ENCODE measurements around the gene GNAI1. TPM values are rescaled to one million over a fixed set of nuclear protein-coding genes. Genes with fewer than 3 reads are reported as not detected.

Gene GNAI1
- 1 to 10 TPM; 1.7 to 2.8 TPM for total RNA-seq

DNA sequence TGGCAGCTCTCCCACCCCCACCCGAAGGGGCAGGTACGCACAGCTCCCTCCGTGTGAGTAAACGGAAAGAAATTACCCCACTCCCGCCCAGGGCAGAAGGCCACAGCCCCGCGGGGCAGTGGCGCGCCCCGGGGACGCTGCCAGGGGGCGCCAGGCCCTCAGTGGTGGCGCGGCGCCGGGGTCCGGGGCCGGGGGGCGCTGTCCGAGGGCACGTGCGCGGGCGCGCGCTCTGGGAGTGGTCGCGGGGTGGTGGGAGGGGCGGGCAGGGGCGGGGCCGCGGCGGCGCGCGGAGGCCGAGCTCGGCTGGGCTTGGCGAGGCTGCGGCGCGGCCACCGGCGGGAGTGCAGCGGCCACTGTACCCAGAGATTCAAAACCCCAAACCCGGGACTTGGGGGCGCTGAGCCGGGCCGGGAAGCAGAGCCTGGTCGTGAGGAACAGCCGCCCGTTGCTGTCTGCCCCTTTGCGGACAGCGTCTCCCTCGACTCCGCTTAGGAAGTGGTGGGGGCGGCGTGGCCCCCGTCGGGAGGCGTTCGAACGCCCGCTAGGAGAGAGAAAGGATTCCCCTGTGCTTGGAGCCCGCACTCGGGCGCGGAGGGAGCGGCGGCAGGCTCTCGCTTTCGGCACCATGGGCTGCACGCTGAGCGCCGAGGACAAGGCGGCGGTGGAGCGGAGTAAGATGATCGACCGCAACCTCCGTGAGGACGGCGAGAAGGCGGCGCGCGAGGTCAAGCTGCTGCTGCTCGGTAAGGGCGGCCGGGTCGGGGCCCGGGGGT lies at the start of gene GNAI1:
GNAI1 (plus strand) TSS at position 296 of the 773 bp plus-strand sequence; CDS start at position 626, 330 bp downstream.
- H3K27ac Mint-ChIP-seq = peak within 1 kb of the TSS; percentile 58
- no peaks in the 10 kb centered on the region for H3K9me3 Mint-ChIP-seq
- intact Hi-C loops (cut with micrococcal nuclease) = loop anchor here (5.0 to 10.0 kb wide), 2 partner anchors 38 to 260 kb away; no protein-coding TSS in a partner anchor
- POLR2A ChIA-PET = interaction anchor here (1.0 kb wide), 1 partner anchor 74 kb away, joined by 3 read pairs; no protein-coding TSS in a partner anchor
- H3K36me3 Mint-ChIP-seq (ENCODE audit: low read depth) = no peaks in the 10 kb centered on the region
- ATAC-seq = peak; percentile 52
- peak within 1 kb of the TSS; percentile 72 for H3K4me3 Mint-ChIP-seq
- peaks cover 37% of the 10 kb centered on the region for H3K27me3 Mint-ChIP-seq
- peak; percentile 50 for DNase-seq
- TF ChIP-seq, protein P1, sequence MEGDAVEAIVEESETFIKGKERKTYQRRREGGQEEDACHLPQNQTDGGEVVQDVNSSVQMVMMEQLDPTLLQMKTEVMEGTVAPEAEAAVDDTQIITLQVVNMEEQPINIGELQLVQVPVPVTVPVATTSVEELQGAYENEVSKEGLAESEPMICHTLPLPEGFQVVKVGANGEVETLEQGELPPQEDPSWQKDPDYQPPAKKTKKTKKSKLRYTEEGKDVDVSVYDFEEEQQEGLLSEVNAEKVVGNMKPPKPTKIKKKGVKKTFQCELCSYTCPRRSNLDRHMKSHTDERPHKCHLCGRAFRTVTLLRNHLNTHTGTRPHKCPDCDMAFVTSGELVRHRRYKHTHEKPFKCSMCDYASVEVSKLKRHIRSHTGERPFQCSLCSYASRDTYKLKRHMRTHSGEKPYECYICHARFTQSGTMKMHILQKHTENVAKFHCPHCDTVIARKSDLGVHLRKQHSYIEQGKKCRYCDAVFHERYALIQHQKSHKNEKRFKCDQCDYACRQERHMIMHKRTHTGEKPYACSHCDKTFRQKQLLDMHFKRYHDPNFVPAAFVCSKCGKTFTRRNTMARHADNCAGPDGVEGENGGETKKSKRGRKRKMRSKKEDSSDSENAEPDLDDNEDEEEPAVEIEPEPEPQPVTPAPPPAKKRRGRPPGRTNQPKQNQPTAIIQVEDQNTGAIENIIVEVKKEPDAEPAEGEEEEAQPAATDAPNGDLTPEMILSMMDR (IDR thresholded peaks at IDR 0.05) = no peak
- CTCF ChIA-PET = interaction anchor here (1.0 to 1.5 kb wide), 4 partner anchors 16 to 257 kb away, joined by 3 to 4 read pairs (median 3); no protein-coding TSS in a partner anchor
- peaks cover 30% of the 10 kb centered on the region for H3K4me1 Mint-ChIP-seq (ENCODE audit: low read depth)

DNA sequence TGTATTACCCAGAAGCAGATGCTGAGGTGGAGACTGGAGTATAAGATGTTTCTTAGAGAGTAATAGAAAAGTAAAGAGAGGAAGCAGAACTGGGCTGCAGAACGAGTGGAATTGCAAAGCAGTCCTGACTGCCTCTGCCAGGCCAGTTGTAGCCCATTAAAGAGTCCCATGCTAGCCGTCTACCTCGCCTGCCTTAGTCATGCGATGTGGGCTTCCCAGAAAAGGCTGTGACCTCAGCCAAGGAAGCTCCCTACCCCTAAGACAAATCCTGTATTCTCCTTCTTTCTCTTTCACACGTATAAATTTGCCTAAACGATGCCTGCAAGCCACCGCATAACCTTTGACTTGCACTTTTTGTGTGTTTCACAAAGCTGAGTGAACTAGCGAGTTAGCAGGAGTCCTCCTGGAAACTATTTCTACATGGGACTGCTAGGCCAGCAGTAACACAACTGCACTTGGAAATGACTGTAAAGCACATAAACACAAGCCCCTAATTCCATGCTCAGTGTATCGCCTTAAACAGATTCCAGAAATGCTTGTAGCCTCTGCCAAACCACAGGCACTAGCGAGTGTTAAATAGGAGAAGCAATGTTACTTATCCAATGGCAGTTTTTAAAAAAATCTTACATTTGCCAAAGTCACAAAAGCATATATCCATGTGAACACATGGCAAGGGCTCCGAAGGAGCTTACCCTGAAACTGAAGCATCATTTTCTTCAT lies 47.4 kb upstream of the GNAI1 start:
- Mint-ChIP-seq H3K27ac (no peak overlapping the region), H3K9me3 (no peaks in the 10 kb centered on the region), H3K36me3 (ENCODE audit: low read depth) (no peaks in the 10 kb centered on the region), H3K4me3 (no peak overlapping the region), H3K4me1 (ENCODE audit: low read depth) (no peaks in the 10 kb centered on the region), H3K27me3 (no peaks in the 10 kb centered on the region)
- ATAC-seq (no peak), DNase-seq (no peak)
- TF ChIP-seq, protein P1 (IDR thresholded peaks at IDR 0.05) = no peak
- ChIA-PET CTCF (interaction anchor here (0.5 to 3.5 kb wide), 2 partner anchors 12 to 27 kb away, joined by 3 to 14 read pairs; no protein-coding TSS in a partner anchor), POLR2A (no interaction called here)
- intact Hi-C loops (cut with micrococcal nuclease) = no loop called here

DNA sequence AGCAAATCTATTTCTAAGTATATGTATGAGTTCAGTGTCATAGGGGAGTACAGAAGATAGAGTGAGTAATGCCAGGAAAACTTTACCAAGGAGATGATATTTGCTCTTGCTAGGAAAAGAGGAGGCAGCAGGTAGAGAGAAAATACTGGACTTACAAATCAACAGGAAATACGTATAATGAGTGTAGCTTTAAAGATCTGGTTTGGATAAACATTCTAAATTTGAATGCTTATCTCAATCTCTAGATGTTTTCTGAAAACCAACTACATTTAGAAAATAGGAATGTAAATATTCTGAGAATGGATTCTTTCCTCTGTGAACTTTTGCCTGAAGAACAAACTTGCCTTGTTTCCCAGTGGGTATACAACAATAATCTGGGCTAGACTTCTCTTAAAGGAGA lies 46.9 kb upstream of the GNAI1 start:
- CTCF ChIA-PET = interaction anchor here (0.5 to 3.5 kb wide), 2 partner anchors 11 to 28 kb away, joined by 3 to 14 read pairs; no protein-coding TSS in a partner anchor
- Mint-ChIP-seq H3K27me3 (no peaks in the 10 kb centered on the region), H3K9me3 (no peaks in the 10 kb centered on the region), H3K4me3 (no peak overlapping the region), H3K36me3 (ENCODE audit: low read depth) (no peaks in the 10 kb centered on the region), H3K27ac (no peak overlapping the region), H3K4me1 (ENCODE audit: low read depth) (no peaks in the 10 kb centered on the region)
- TF ChIP-seq, protein P1 (IDR thresholded peaks at IDR 0.05) = no peak
- POLR2A ChIA-PET = no interaction called here
- intact Hi-C loops (cut with micrococcal nuclease) = no loop called here
- ATAC-seq (no peak), DNase-seq (no peak)

DNA sequence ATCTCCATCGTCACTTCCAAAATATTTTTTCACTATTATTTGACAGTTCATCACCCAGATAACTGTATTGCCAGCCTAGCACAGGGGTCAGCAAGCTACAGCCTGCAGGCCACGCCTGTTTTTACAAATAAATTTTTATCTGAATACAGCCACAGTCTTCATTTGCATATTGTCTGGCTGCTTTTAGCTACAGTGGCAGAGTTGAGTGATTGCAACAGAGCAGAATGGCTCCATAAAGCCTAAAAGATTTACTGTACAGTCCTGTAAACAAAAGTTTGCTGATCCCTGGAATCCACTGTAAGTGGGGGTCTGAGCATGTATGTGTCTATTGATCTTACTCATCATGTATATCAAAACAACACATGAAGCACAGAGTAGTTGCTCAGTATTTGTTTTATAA lies 45.9 kb upstream of the GNAI1 start:
- Mint-ChIP-seq H3K4me3 (no peak overlapping the region), H3K9me3 (no peaks in the 10 kb centered on the region), H3K27me3 (no peaks in the 10 kb centered on the region), H3K27ac (no peak overlapping the region), H3K4me1 (ENCODE audit: low read depth) (no peaks in the 10 kb centered on the region), H3K36me3 (ENCODE audit: low read depth) (no peaks in the 10 kb centered on the region)
- intact Hi-C loops (cut with micrococcal nuclease) = no loop called here
- POLR2A ChIA-PET = no interaction called here
- TF ChIP-seq, protein P1 (IDR thresholded peaks at IDR 0.05) = no peak
- CTCF ChIA-PET = interaction anchor here (1.0 to 3.5 kb wide), 2 partner anchors 10 to 24 kb away, joined by 3 to 14 read pairs; no protein-coding TSS in a partner anchor
- DNase-seq = no peak
- ATAC-seq = no peak

All from activated CD8-positive, alpha-beta T cell treated with anti-CD3 and anti-CD28 coated beads for 36 hours (primary cell).